Measurements from ENCODE around the gene PCDHA1. TPM values are rescaled to one million over a fixed set of nuclear protein-coding genes. Genes with fewer than 3 reads are reported as not detected.

PCDHA1 gene
- total and polyA plus RNA-seq, 9 of the 15 experiments (the other 6 are each of a cell fraction or from before 2014, with no cell fraction given): not detected

DNA sequence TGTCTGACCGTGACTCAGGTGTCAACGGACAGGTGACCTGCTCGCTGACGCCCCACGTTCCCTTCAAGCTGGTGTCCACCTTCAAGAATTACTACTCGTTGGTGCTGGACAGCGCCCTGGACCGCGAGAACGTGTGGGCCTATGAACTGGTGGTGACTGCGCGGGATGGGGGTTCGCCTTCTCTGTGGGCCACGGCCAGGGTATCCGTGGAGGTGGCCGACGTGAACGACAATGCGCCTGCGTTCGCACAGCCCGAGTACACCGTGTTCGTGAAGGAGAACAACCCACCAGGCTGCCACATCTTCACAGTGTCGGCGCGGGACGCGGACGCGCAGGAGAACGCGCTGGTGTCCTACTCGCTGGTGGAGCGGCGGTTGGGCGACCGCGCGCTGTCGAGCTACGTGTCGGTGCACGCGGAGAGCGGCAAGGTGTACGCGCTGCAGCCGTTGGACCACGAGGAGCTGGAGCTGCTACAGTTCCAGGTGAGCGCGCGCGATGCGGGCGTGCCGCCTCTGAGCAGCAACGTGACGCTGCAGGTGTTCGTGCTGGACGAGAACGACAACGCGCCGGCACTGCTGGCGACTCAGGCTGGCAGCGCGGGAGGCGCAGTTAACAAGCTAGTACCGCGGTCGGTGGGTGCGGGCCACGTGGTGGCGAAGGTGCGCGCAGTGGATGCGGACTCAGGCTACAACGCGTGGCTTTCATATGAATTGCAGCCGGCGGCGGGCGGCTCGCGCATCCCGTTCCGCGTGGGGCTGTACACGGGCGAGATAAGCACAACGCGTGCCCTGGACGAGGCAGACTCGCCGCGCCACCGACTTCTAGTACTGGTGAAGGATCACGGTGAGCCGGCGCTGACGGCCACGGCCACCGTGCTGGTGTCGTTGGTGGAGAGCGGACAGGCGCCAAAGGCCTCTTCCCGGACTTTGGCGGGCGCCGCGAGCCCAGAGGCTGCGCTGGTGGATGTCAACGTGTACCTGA lies 84.6 kb downstream of the PCDHA1 start:
- intact Hi-C loops (cut with micrococcal nuclease): no loop called here
- FAIRE-seq (no peak), DNase-seq (ENCODE audit: extremely low read depth in 1 of 4, low spot score in 3 of 4) (no peak), ATAC-seq (no peak)
- WGBS (ENCODE audit: insufficient coverage, low coverage, missing lambda C conversion rate): 42% methylated on average over 60 of the region's 114 CpGs
- POLR2A ChIA-PET: no interaction called here
- H4K20me1 ChIP-seq (replicated peaks; ENCODE audit: control insufficient read depth, insufficient read depth, low read length): no peaks in the 10 kb centered on the region
- no peak overlapping the region for H3K9ac ChIP-seq (ENCODE audit: insufficient read depth in 1 of 2, low read depth in 2 of 2, low read length in 2 of 2)
- no TSS peak for BruUV-seq (replicated peaks)
- no peaks in the 10 kb centered on the region for H3K9me3 ChIP-seq (replicated peaks; ENCODE audit: control insufficient read depth, insufficient read depth, low read depth, low read length)
- H3K4me2 ChIP-seq (ENCODE audit: insufficient read depth, low read length): no peak overlapping the region
- H3K4me1 ChIP-seq (replicated peaks in 1 of 2; ENCODE audit: control insufficient read depth in 2 of 2, insufficient read depth in 2 of 2, low read length in 2 of 2): no peaks in the 10 kb centered on the region
- CTCF ChIA-PET (ENCODE audit: low intra/inter-chr PET ratio): interaction anchor here (0.5 kb wide), 1 partner anchor 1076 kb away, joined by 3 read pairs; no protein-coding TSS in a partner anchor
- no peak overlapping the region for H3K27ac ChIP-seq (ENCODE audit: extremely low read depth, low read depth, low read length)
- H2AFZ ChIP-seq (ENCODE audit: low read depth, low read length): no peak overlapping the region
- no peaks in the 10 kb centered on the region for H3K27me3 ChIP-seq (ENCODE audit: control insufficient read depth in 2 of 2, insufficient read depth in 2 of 2, low read length in 2 of 2)
- no peaks in the 10 kb centered on the region for H3K9me1 ChIP-seq (ENCODE audit: control insufficient read depth, insufficient read depth, low read length)
- in situ Hi-C loops (cut with MboI): no loop called here
- no peak overlapping the region for H3K4me3 ChIP-seq
- TF ChIP-seq MCM2 (IDR thresholded peaks at IDR 0.05; ENCODE audit: low read depth) (no peak), ZNF77 (CRISPR knock-in tag; IDR thresholded peaks at IDR 0.05) (no peak), TEAD4 (IDR thresholded peaks at IDR 0.05; ENCODE audit: low read length) (no peak), TEAD4 (CRISPR knock-in tag; IDR thresholded peaks at IDR 0.05; ENCODE audit: borderline replicate concordance) (no peak), MECOM (CRISPR knock-in tag; IDR thresholded peaks at IDR 0.05) (no peak), MCM7 (IDR thresholded peaks at IDR 0.05) (no peak), SMAD4 (CRISPR knock-in tag; conservative IDR thresholded peaks at IDR 0.05) (no peak), TOE1 (IDR thresholded peaks at IDR 0.05; ENCODE audit: borderline replicate concordance) (no peak), TOE1 (CRISPR knock-in tag; IDR thresholded peaks at IDR 0.05; ENCODE audit: borderline replicate concordance, low read depth) (no peak), CBX8 (IDR thresholded peaks at IDR 0.05; ENCODE audit: borderline replicate concordance, extremely low read depth, low read depth, low read length, poor library complexity, severe bottlenecking) (no peak), RBM34 (IDR thresholded peaks at IDR 0.05; ENCODE audit: borderline replicate concordance, insufficient read depth, low read length) (no peak), BACH1 (tag; IDR thresholded peaks at IDR 0.05) (no peak)
- TF ChIP-seq, protein P1, sequence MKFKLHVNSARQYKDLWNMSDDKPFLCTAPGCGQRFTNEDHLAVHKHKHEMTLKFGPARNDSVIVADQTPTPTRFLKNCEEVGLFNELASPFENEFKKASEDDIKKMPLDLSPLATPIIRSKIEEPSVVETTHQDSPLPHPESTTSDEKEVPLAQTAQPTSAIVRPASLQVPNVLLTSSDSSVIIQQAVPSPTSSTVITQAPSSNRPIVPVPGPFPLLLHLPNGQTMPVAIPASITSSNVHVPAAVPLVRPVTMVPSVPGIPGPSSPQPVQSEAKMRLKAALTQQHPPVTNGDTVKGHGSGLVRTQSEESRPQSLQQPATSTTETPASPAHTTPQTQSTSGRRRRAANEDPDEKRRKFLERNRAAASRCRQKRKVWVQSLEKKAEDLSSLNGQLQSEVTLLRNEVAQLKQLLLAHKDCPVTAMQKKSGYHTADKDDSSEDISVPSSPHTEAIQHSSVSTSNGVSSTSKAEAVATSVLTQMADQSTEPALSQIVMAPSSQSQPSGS (CRISPR knock-in tag; IDR thresholded peaks at IDR 0.05): no peak
- TF ChIP-seq, protein P2, sequence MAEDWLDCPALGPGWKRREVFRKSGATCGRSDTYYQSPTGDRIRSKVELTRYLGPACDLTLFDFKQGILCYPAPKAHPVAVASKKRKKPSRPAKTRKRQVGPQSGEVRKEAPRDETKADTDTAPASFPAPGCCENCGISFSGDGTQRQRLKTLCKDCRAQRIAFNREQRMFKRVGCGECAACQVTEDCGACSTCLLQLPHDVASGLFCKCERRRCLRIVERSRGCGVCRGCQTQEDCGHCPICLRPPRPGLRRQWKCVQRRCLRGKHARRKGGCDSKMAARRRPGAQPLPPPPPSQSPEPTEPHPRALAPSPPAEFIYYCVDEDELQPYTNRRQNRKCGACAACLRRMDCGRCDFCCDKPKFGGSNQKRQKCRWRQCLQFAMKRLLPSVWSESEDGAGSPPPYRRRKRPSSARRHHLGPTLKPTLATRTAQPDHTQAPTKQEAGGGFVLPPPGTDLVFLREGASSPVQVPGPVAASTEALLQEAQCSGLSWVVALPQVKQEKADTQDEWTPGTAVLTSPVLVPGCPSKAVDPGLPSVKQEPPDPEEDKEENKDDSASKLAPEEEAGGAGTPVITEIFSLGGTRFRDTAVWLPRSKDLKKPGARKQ (CRISPR knock-in tag; IDR thresholded peaks at IDR 0.05): no peak
- H3K79me2 ChIP-seq (ENCODE audit: control insufficient read depth, insufficient read depth, low read length): no peaks in the 10 kb centered on the region
- H3K36me3 ChIP-seq (ENCODE audit: control insufficient read depth, insufficient read depth, low read length): no peaks in the 10 kb centered on the region

Measured in K562 (cell line).